IPS DF 19.7 (cell line): Measurements from ENCODE around the gene GMPPA.

Experiments used
- DNase-seq: peaks from one replicate; pipeline ENCODE4 v3.0.0-alpha.2; 2013; ENCODE audit warnings: low read depth, low spot score

Gene GMPPA

GRCh38 chr2:219521066-219521880, 22.6 kb downstream of the GMPPA start:
- DNase-seq, result no peak

GRCh38 chr2:219522111-219523030, 23.7 kb downstream of the GMPPA start:
- DNase-seq, result no peak

- DNase-seq, result no peak
Observed at GRCh38 chr2:219523031-219523671, 24.5 kb downstream of the GMPPA start.

- DNase-seq, result no peak
Observed at GRCh38 chr2:219524817-219525216, 26.1 kb downstream of the GMPPA start.

GRCh38 chr2:219525533-219526232, 27.0 kb downstream of the GMPPA start:
- DNase-seq, result no peak

GRCh38 chr2:219526320-219527075, 27.8 kb downstream of the GMPPA start:
- no peak for DNase-seq

- no peak for DNase-seq
Observed at GRCh38 chr2:219527076-219527394, 28.3 kb downstream of the GMPPA start.

- no peak for DNase-seq
Observed at GRCh38 chr2:219527472-219527871, 28.8 kb downstream of the GMPPA start.

GRCh38 chr2:219530048-219530963, 31.6 kb downstream of the GMPPA start:
- no peak for DNase-seq

- no peak for DNase-seq
Observed at GRCh38 chr2:219531639-219532377, 33.1 kb downstream of the GMPPA start.

GRCh38 chr2:219532378-219532649, 33.6 kb downstream of the GMPPA start:
- no peak for DNase-seq

- DNase-seq, result no peak
Observed at GRCh38 chr2:219533930-219534661, 35.4 kb downstream of the GMPPA start.

- DNase-seq, result no peak
Observed at GRCh38 chr2:219536425-219536824, 37.7 kb downstream of the GMPPA start.

- no peak for DNase-seq
Observed at GRCh38 chr2:219536967-219537366, 38.3 kb downstream of the GMPPA start.

GRCh38 chr2:219537657-219538488, 39.2 kb downstream of the GMPPA start:
- no peak for DNase-seq

GRCh38 chr2:219538504-219538951, 39.8 kb downstream of the GMPPA start:
- no peak for DNase-seq

- no peak for DNase-seq
Observed at GRCh38 chr2:219538956-219539788, 40.5 kb downstream of the GMPPA start.
